IPS-18c (cell line): ENCODE measurements around the gene PARD6A.
"Not testable (repeated sequence)": the region's sequence is repeated elsewhere in the genome, so short reads cannot be mapped to it uniquely, and the experiment has no call there.

Source experiments
- H3K4me3 ChIP-seq: 2 replicates; pipeline ENCODE4 v1.7.0; 2013; ENCODE audit warnings: low read depth, mild to moderate bottlenecking, low read length, moderate library complexity; ENCODE audit not compliant: insufficient read depth
- H3K9me3 ChIP-seq: one replicate; pipeline ENCODE4 v1.6.1; 2013; ENCODE audit warnings: mild to moderate bottlenecking, low read length, moderate library complexity; ENCODE audit not compliant: control insufficient read depth, insufficient read depth

The PARD6A gene

DNA sequence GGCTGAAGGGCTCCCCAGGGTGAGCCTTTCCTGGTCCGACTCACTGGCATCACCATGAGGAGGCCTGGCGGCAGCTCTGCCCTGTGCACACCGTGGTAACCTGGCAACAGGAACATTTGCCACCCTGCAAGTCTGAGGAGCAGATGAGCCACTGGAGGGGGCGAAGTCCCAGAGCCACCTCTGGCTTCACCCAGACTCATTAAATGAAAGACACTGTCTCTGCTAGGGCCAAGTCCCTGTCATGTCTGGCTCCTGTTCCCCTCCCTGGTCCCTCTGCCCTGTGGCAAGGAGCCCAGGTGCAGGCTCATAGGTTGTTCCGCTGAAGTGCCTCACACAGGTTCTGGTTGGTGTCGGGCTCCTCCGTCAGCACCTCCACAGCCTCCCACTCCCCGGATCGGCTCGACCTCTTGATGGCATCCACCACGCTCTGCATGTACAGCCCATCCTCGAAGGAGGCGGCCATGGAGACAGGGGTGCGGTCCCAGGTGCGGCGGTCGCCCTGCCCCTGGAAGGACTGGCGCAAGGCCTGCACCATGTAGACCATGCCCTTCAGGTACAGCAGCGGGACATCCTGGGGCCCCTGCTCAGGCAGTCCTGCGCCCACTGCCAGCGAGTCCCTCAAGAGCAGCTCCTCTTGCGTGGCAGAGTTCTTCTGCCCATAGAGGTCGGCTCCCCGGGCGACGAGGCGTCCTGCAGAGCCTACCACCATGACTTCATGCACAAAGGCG, 14.3 kb downstream of the PARD6A start:
- no peak overlapping the region for H3K4me3 ChIP-seq
- peaks cover 2% of the 10 kb centered on the region for H3K9me3 ChIP-seq

GRCh38 chr16:67675579-67675935, 14.8 kb downstream of the PARD6A start:
- H3K4me3 ChIP-seq: no peak overlapping the region
- peaks cover 2% of the 10 kb centered on the region for H3K9me3 ChIP-seq

DNA sequence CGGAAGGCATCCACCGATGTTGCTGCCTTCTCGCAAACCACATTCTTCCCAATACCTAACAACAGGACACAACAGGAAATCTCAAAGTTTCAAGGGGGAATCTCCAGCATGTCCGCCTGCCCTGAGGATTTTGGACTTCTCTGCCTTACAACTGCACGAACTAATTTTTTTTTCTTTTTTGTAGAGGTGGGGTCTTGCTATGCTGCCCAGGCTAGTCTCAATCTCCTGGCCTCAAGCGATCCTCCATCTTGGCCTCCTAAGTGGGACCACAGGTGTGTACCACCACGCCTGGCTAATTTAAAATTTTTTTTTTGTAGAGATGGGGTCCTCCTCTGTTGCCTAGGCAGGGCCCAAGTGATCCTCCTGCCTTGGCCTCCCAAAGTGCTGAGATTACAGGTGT, 15.2 kb downstream of the PARD6A start:
- Histone ChIP-seq H3K4me3 (no peak overlapping the region), H3K9me3 (peaks cover 2% of the 10 kb centered on the region)

DNA sequence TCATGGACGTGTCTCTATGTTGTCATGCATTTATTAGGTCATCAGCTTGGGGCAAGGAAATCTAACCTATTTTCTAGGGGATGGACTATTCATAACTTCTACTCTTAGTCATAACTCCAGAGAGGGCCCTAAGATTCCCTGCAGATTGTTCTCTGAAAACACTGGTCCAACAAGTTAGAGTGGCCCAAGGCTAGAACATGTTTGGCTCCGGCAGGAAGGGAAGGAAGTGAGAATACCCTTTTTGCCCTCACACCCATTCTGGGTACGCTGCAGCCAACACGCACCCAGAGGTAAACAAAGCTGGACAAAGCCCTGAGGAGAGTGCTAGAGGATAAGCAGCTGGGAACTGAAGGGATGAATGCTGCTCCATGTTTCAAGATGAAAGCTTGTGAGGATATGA, 15.8 kb downstream of the PARD6A start:
- H3K4me3 ChIP-seq: no peak overlapping the region
- H3K9me3 ChIP-seq: peaks cover 2% of the 10 kb centered on the region

- H3K4me3 ChIP-seq: no peak overlapping the region
- peaks cover 2% of the 10 kb centered on the region for H3K9me3 ChIP-seq
Measured at GRCh38 chr16:67676939-67677338, 16.2 kb downstream of the PARD6A start.

GRCh38 chr16:67677712-67678111, 17.0 kb downstream of the PARD6A start:
- Histone ChIP-seq H3K4me3 (no peak overlapping the region), H3K9me3 (peaks cover 2% of the 10 kb centered on the region)

GRCh38 chr16:67678354-67679023, 17.7 kb downstream of the PARD6A start:
- H3K4me3 ChIP-seq: no peak overlapping the region
- H3K9me3 ChIP-seq: peaks cover 2% of the 10 kb centered on the region

- Histone ChIP-seq H3K9me3 (peaks cover 2% of the 10 kb centered on the region), H3K4me3 (no peak overlapping the region)
Measured at GRCh38 chr16:67679935-67680897, 19.5 kb downstream of the PARD6A start.

- Histone ChIP-seq H3K4me3 (no peak overlapping the region), H3K9me3 (no peaks in the 10 kb centered on the region)
Measured at GRCh38 chr16:67683767-67684166, 23.0 kb downstream of the PARD6A start.

DNA sequence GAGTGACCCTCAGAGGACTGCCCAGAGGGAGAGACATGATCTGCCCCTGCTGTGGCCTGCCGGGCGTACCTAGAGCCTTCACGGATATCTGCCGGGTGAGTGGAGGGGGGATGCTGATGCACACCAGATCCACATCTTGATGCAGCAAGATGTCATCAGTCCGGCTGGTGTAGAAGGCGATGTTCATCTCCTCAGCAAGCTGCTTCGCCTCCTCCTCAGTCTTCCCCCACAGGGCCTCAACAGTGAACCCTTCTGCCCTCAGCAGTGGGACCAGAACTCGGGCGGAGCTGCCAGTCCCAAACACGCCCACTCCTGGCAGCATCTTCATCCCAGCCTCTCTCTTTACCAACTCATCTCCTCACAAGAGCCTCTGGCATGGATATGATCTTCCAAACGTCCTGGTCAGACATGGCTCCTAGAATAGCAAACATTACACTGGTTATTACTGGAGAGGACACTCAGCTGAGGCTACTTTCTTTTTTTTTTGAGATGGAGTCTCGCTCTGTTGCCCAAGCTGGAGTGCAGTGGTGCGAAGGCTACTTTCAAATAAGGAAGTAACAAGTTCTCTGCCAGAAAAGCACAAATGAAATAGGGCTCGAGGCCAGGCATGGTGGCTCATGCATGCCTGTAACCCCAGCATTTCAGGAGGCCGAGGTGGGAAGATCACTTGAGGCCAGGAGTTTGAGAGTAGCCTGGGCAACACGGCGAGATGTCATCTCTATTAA, 24.8 kb downstream of the PARD6A start:
- Histone ChIP-seq H3K9me3 (no peaks in the 10 kb centered on the region), H3K4me3 (no peak overlapping the region)

DNA sequence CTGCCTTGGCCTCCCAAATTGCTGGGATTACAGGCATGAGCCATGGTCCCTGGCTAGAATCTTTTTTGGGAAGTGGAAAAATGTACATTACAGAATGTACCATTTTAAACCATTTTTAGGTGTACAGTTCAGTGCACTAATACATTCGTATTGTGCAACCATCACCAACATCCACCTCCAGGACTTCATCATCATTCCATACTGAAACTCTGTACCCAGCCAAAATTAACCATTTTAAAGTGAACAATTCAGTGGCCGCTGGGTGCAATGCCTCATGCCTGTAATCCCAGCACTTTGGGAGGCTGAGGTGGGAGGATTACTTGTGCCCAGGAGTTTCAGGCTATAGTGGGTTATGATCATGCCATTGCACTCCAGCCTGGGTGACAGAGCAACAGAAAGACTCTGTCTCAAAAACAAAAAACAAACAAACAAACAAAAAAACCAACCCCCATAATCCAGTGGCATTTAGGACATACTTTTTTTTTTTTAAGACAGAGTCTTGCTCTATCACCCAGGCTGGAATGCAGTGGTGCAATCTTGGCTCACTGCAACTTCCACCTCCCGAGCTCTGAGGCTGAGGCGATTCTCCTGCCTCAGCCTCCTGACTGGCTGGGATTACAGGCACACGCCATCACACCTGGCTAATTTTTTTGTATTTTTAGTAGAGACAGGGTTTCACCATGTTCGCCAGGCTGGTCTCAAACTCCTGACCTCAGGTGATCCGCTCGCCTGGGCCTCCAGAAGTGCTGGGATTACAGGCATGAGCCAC, 32.9 kb downstream of the PARD6A start:
- not testable (repeated sequence) for H3K9me3 ChIP-seq, H3K4me3 ChIP-seq

GRCh38 chr16:67694611-67695010, 33.9 kb downstream of the PARD6A start:
- Histone ChIP-seq H3K9me3 (no peaks in the 10 kb centered on the region), H3K4me3 (no peak overlapping the region)

GRCh38 chr16:67697422-67698185, 36.8 kb downstream of the PARD6A start:
- no peaks in the 10 kb centered on the region for H3K9me3 ChIP-seq
- H3K4me3 ChIP-seq: no peak overlapping the region

DNA sequence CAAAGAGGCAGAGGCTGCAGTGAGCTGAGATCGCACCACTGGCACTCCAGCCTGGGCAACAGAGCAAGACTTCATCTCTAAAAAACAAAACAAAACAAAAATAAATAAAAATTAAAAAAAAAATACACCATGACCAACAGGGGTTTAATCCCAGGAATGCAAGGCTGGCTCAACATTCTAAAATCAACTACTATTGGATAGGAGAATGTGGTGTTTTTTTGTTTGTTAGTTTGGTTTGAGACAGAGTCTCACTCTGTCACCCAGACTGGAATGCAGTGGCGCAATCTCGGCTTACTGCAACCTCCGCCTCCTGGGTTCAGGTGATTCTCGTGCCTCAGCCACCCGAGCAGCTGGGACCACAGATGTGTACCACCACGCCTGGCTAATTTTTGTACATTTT, 38.5 kb downstream of the PARD6A start:
- H3K9me3 ChIP-seq: no peaks in the 10 kb centered on the region

GRCh38 chr16:67701420-67701819, 40.7 kb downstream of the PARD6A start:
- H3K4me3 ChIP-seq: no peak overlapping the region
- H3K9me3 ChIP-seq: no peaks in the 10 kb centered on the region

More for the DNA sequence above, 38.5 kb downstream of the PARD6A start:
- H3K4me3 ChIP-seq: no peak overlapping the region

DNA sequence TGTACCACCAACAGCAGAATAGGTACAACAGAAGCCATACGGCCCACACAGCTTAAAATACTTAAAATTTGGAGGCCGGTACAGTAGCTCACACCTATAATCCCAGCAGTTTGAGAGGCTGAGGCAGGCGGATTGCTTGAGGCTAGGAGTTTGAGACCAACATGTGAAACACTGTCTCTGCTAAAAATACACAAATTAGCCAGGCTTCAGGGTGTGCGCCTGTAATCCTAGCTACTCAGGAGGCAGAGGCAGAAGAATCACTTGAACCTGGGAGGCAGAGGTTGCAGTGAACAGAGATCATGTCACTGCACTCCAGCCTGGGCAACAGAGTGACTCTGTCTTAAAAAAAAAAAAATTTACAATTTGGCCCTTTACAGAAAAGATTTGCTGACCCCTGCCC, 41.4 kb downstream of the PARD6A start:
- H3K9me3 ChIP-seq: no peaks in the 10 kb centered on the region

More for the DNA sequence above, 41.4 kb downstream of the PARD6A start:
- H3K4me3 ChIP-seq: no peak overlapping the region
